ENCODE results near the gene PTPRN2.

The PTPRN2 gene

GRCh38 chr7:158303121-158303520 lies 284.5 kb downstream of the PTPRN2 start:
- DNase-seq (ENCODE audit: low read depth) = no peak
- no peak for TF ChIP-seq CTCF (IDR thresholded peaks at IDR 0.05; ENCODE audit: control insufficient read depth, extremely low read depth, insufficient read depth)
- no peak overlapping the region for H3K4me3 ChIP-seq (ENCODE audit: low read depth, low read length)

GRCh38 chr7:158302274-158303070 lies 285.2 kb downstream of the PTPRN2 start:
- TF ChIP-seq CTCF (IDR thresholded peaks at IDR 0.05; ENCODE audit: control insufficient read depth, extremely low read depth, insufficient read depth) = no peak
- H3K4me3 ChIP-seq (ENCODE audit: low read depth, low read length) = no peak overlapping the region
- DNase-seq (ENCODE audit: low read depth) = no peak

- DNase-seq (ENCODE audit: low read depth) = no peak
- no peak for TF ChIP-seq CTCF (IDR thresholded peaks at IDR 0.05; ENCODE audit: control insufficient read depth, extremely low read depth, insufficient read depth)
- no peak overlapping the region for H3K4me3 ChIP-seq (ENCODE audit: low read depth, low read length)
These were observed 286.4 kb downstream of the PTPRN2 start for GRCh38 chr7:158301207-158301606.

- TF ChIP-seq CTCF (IDR thresholded peaks at IDR 0.05; ENCODE audit: control insufficient read depth, extremely low read depth, insufficient read depth) = no peak
- no peak overlapping the region for H3K4me3 ChIP-seq (ENCODE audit: low read depth, low read length)
- DNase-seq (ENCODE audit: low read depth) = no peak
These were observed 287.2 kb downstream of the PTPRN2 start for GRCh38 chr7:158300427-158300826.

GRCh38 chr7:158299607-158300006 lies 288.0 kb downstream of the PTPRN2 start:
- no peak for TF ChIP-seq CTCF (IDR thresholded peaks at IDR 0.05; ENCODE audit: control insufficient read depth, extremely low read depth, insufficient read depth)
- no peak for DNase-seq (ENCODE audit: low read depth)
- no peak overlapping the region for H3K4me3 ChIP-seq (ENCODE audit: low read depth, low read length)

GRCh38 chr7:158296798-158297104 lies 290.9 kb downstream of the PTPRN2 start:
- DNase-seq (ENCODE audit: low read depth) = no peak
- no peak overlapping the region for H3K4me3 ChIP-seq (ENCODE audit: low read depth, low read length)
- TF ChIP-seq CTCF (IDR thresholded peaks at IDR 0.05; ENCODE audit: control insufficient read depth, extremely low read depth, insufficient read depth) = no peak

Measured in LNCaP clone FGC (cell line).